Epithelial cell of esophagus (primary cell): ENCODE results near the gene ESR2.
"Not testable (repeated sequence)": the region's sequence is repeated elsewhere in the genome, so short reads cannot be mapped to it uniquely, and the experiment has no call there.

Experiments used
- DNase-seq: peaks from one replicate; pipeline ENCODE4 v3.0.0; 2010; ENCODE audit warnings: low read depth
- H3K4me3 ChIP-seq: 2 replicates; pipeline ENCODE4 v1.5.1; 2011; ENCODE audit warnings: mild to moderate bottlenecking, low read length, control low read depth
- TF ChIP-seq, protein P1 (sequence below): IDR thresholded peaks from 2 replicates; pipeline ENCODE4 v1.5.1; 2011; ENCODE audit warnings: low read depth, mild to moderate bottlenecking, low read length, control low read depth, inconsistent platforms; ENCODE audit not compliant: insufficient read depth; ENCODE audit errors: missing control alignments

The ESR2 gene

DNA sequence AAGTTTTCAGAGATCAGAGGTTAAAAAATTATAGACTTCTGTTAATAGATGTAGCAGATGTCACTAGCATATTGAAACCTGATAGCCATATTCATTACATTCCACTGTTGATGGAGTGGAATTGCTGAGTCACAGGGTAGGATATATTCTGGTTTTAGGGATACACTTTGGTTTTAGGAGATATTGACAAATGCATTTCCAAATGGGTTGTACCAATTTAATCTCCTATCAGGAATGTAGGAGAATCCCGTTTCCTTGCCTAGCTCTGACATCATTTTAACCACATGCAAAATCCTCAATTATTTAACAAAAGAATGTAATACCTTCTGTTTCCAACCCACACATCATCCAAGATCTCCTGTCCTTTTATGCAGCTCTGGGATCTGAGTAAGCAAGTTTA lies 30.7 kb upstream of the ESR2 start:
- TF ChIP-seq, protein P1, sequence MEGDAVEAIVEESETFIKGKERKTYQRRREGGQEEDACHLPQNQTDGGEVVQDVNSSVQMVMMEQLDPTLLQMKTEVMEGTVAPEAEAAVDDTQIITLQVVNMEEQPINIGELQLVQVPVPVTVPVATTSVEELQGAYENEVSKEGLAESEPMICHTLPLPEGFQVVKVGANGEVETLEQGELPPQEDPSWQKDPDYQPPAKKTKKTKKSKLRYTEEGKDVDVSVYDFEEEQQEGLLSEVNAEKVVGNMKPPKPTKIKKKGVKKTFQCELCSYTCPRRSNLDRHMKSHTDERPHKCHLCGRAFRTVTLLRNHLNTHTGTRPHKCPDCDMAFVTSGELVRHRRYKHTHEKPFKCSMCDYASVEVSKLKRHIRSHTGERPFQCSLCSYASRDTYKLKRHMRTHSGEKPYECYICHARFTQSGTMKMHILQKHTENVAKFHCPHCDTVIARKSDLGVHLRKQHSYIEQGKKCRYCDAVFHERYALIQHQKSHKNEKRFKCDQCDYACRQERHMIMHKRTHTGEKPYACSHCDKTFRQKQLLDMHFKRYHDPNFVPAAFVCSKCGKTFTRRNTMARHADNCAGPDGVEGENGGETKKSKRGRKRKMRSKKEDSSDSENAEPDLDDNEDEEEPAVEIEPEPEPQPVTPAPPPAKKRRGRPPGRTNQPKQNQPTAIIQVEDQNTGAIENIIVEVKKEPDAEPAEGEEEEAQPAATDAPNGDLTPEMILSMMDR: no peak
- DNase-seq: peak; percentile 29
- no peak overlapping the region for H3K4me3 ChIP-seq

DNA sequence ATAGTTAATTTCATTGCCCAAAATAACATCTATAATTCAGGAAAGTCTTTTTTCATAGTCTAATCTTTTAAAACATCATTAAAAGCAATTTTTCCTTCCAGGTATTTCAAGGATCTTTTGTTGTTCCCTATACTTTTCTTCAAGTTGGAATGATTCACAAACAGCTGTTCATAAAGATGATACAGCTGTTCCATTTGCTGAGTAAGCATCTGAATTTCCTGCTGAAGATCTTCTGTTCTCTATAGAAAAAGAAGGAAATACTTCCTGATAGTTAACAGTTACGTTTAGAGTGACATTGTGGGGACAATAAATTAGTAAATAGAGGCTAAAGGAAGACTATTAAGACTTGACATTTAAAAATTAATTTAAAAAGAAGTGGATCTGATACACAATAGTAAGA lies 30.3 kb upstream of the ESR2 start:
- DNase-seq: peak; percentile 30
- TF ChIP-seq, protein P1: no peak
- H3K4me3 ChIP-seq: no peak overlapping the region

DNA sequence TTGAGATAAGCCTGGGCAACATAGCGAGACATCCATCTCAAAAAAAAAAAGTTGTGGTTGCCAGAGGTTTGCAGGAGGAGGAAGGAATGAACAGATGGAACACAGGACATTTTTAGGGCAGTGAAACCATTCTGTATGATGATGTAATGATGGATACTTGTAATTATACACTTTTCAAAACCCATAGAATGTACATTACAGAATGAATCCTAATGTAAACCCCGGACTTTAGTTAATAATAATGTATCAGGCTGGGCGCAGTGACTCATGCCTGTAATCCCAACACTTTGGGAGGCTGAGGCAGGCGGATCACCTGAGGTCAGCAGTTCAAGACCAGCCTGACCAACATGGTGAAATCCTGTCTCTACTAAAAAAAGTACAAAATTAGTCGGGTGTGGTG lies 26.2 kb upstream of the ESR2 start:
- not testable (repeated sequence) for H3K4me3 ChIP-seq, DNase-seq

DNA sequence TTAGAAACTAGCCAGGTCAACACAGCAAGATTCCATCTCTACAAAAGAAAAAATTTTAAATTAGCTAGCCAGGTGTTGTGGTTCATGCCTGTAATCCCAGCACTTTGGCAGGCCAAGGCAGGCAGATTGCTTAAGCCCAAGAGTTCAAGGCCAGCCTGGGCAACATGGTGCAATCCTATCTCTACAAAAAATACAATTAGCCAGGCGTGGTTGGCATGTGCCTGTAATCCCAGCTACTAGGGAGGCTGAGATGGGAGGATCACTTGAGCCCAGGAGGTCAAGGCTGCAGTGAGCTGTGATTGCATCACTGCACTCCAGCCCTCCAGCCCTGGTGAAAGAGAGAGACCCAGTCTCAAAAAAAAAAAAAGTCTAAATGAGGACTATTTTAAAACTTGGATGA lies 24.5 kb upstream of the ESR2 start:
- not testable (repeated sequence) for H3K4me3 ChIP-seq, DNase-seq

DNA sequence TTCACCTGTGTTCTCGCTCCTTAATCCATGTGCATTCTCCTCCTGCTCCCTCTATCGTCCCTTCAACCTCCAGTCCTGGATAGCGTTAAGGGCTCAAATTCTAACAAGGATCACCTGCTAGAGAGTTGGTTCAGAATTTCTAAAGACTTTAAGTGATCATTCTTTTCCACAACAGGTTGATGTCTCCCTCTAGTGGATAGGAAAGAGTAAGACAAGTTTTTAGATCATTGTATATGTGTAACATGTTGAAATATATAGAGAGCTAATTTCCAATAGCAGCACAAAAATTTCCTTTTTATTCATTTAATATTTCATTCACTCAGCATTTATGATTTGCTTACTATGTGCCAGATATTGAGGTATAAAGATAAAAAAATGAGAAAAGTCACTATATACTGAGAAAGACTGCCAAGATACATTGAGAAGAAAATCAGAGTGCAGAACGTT lies 9.3 kb upstream of the ESR2 start:
- TF ChIP-seq, protein P1: peak; percentile 66
- no peak overlapping the region for H3K4me3 ChIP-seq
- DNase-seq: peak; percentile 63

DNA sequence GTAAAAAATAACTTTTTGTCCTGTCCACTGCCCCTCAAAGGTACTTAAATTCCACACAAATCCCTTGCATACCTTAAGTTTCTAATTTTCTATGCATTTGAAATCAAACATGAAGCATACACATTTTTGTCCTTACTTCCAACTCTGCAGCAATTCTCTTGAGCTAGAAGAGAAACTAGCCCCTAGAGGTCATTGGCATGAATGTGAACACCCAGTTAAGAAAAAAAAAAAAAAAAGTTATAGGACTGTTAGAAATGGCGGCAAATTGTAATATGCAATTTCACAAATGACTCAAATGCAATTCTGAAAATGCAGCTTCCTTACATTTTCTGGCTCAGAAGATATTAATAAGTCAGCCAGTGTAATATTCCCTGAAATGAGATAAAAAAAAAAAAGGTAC lies 4.6 kb upstream of the ESR2 start:
- TF ChIP-seq, protein P1: no peak
- DNase-seq: no peak
- H3K4me3 ChIP-seq: no peak overlapping the region

DNA sequence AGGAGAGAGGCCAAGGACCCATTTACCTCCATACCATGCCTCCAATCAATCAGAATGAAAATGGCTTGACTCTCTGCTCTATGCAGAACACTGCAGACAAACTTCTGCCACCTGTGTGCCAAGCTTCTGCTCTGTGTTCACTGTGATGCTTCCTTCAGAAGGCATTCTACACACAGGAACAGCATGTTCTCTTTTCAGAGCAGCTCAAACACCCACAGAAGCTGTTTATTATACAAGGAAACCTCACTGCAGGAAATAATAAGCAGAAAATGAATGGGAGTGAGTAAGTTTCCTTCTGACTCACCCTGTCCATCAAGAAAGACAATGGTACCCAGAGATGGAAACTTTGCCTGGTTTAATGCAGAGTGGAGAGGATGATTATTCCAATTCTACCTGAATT lies 2.4 kb upstream of the ESR2 start:
- TF ChIP-seq, protein P1: no peak
- H3K4me3 ChIP-seq: no peak overlapping the region
- DNase-seq: peak; percentile 75

DNA sequence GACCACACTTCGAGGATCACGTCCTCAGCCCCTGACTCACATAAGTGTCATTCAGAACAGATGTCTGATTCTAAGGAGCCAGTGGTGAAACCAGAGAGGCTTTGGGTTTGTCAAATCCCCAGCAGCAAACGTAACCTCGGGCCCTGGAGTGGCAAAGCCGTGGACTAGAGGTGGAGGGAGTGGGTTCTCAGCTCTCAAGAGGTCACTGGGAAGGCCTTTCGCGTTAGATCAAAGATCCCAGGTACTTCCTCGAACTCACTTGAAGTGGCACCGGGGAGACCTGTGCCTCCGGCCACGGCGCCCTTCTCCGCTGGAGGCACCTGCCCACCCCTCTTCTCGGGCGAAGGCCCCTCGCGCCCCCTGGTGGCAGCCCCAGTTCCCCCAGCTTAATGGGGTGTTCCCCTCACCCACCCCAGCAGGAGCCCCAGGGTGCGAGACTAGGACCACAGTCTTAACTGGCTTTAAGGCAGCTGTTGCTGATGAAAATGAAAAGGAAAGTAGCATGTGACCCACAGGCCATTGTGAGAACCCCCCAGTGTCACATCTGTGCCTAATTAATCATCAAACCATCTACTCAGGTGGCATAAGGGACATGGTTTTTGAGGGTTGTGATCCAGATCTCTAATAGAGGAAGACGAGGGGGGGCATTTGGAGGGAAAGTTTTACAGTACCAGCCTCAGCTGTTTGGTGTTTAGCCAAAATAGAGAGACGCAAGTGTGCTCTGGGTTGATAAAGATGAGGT lies 672 bp upstream of the ESR2 start:
- TF ChIP-seq, protein P1: peak; percentile 72
- DNase-seq: peak; percentile 58
- peak overlapping the region; percentile 43 for H3K4me3 ChIP-seq
